ENCODE results near the gene GLT8D2. TPM values are rescaled to one million over a fixed set of nuclear protein-coding genes. Genes with fewer than 3 reads are reported as not detected.

The GLT8D2 gene
- total RNA-seq, 3 donors from 2014 or later (not counting 1 experiment from before 2014, with no cell fraction given): 0.19 to 0.48 (median 0.32) TPM

DNA sequence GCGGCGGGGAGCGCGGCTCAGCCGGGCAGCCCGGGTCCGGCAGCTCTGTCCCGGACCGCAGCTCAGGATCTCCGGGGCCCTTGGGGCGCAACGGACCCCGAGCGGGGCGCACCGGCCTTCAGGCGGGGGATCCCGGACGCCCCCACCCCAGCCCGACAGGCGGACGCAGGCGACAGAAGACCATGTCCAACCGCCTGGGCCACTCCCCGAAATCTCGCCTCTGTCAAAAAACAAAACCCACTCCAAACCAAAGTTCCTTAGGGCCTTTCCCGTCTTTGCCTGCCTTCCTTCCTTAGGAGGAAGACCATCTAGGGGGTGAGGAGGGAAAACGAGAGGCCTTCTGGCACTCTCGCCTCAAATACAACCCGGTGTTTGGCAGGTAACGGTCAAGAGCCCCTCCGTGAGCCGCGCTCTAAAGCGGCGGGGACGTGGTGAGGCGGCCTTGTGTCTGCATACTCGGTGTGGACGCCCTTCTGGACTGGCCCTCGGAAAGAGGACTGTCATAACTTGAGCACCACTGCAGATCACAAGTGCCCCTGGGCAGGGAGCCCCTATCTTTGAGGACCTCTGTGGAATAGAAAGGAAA is 14.9 kb upstream of the GLT8D2 start:
- no peak for ATAC-seq
- no peaks in the 10 kb centered on the region for H3K36me3 Mint-ChIP-seq
- H3K4me3 Mint-ChIP-seq: peak overlapping the region; percentile 92
- Histone ChIP-seq H3K4me1 (ENCODE audit: control insufficient read depth, insufficient read depth, low read length) (peaks cover 14% of the 10 kb centered on the region), H3K27me3 (ENCODE audit: control insufficient read depth, insufficient read depth, low read length) (no peaks in the 10 kb centered on the region), H3K9me3 (ENCODE audit: control insufficient read depth, insufficient read depth, low read length) (no peaks in the 10 kb centered on the region), H3K27ac (ENCODE audit: low read length) (peak overlapping the region; percentile 21), H3K36me3 (ENCODE audit: control insufficient read depth, insufficient read depth, low read length) (peaks cover 4% of the 10 kb centered on the region), H3K4me3 (ENCODE audit: low read length) (peak overlapping the region; percentile 87)
- TF ChIP-seq, protein P1, sequence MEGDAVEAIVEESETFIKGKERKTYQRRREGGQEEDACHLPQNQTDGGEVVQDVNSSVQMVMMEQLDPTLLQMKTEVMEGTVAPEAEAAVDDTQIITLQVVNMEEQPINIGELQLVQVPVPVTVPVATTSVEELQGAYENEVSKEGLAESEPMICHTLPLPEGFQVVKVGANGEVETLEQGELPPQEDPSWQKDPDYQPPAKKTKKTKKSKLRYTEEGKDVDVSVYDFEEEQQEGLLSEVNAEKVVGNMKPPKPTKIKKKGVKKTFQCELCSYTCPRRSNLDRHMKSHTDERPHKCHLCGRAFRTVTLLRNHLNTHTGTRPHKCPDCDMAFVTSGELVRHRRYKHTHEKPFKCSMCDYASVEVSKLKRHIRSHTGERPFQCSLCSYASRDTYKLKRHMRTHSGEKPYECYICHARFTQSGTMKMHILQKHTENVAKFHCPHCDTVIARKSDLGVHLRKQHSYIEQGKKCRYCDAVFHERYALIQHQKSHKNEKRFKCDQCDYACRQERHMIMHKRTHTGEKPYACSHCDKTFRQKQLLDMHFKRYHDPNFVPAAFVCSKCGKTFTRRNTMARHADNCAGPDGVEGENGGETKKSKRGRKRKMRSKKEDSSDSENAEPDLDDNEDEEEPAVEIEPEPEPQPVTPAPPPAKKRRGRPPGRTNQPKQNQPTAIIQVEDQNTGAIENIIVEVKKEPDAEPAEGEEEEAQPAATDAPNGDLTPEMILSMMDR (IDR thresholded peaks at IDR 0.05): no peak
- intact Hi-C loops (cut with micrococcal nuclease): loop anchor here (2.0 to 5.0 kb wide), 3 partner anchors 74 to 222 kb away; partner anchors contain the start of genes NFYB and TDG
- peaks cover 13 to 22% of the 10 kb centered on the region in 2 donors for H3K4me1 Mint-ChIP-seq
- peaks cover 5 to 6% of the 10 kb centered on the region in 2 donors for H3K27me3 Mint-ChIP-seq (ENCODE audit: low read depth in 2 of 2)
- H3K9me3 Mint-ChIP-seq: no peaks in the 10 kb centered on the region
- peak overlapping the region; percentile 82 to 93 for H3K27ac Mint-ChIP-seq
- 1% methylated on average over 41 of the region's 41 CpGs for WGBS (ENCODE audit: insufficient coverage)
- DNase-seq: peak in 1 of 2 donors; percentile 17

DNA sequence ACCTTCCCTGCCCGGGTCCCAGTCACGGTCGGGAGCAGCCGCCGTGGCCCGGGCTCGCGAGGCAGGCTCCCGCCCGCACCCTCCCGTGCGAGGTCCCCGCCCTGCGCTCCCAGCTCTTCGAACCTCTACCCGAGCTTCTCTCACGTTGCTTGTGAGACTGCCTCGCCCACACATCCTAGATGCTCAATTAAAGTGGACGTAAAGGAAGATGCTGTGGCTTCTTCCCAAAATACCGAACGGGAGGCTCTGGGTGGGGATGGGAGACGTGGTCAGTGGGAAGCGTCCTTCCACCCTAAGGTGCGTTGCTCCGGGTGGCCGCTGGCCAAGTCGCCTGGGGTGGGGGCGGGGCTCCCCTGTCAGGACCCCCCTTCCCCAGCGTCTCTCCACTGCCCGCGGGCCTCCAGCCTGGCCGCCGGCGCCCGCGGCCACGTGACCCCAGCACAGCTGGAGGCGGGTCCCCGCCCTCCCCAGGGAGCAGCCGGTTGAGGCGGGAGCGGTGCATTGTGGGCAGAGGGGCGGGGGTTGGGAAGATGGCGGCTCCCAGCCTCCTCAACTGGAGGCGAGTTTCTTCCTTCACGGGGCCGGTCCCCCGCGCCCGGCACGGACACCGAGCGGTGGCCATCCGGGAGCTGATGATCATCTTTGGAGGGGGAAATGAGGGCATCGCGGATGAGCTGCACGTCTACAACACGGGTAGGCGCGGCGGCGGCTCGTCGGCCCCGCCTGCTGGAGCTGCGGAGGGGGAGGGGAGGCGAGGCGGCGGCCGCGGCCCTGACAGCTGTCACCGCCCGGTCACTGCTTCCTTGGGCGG is 14.2 kb upstream of the GLT8D2 start, which contains the start of gene HCFC2:
HCFC2 (plus strand) TSS at position 501 of the 811 bp plus-strand sequence; CDS start at position 531, 30 bp downstream.
- Histone ChIP-seq H3K4me3 (ENCODE audit: low read length) (peak within 1 kb of the TSS; percentile 87), H3K27me3 (ENCODE audit: control insufficient read depth, insufficient read depth, low read length) (no peaks in the 10 kb centered on the region), H3K27ac (ENCODE audit: low read length) (peak within 1 kb of the TSS; percentile 66), H3K4me1 (ENCODE audit: control insufficient read depth, insufficient read depth, low read length) (peaks cover 14% of the 10 kb centered on the region), H3K9me3 (ENCODE audit: control insufficient read depth, insufficient read depth, low read length) (no peaks in the 10 kb centered on the region), H3K36me3 (ENCODE audit: control insufficient read depth, insufficient read depth, low read length) (peaks cover 4% of the 10 kb centered on the region)
- Mint-ChIP-seq H3K27me3 (ENCODE audit: low read depth in 2 of 2) (peaks cover 8 to 9% of the 10 kb centered on the region in 2 donors), H3K36me3 (no peaks in the 10 kb centered on the region), H3K4me1 (peaks cover 13 to 22% of the 10 kb centered on the region in 2 donors), H3K27ac (peak within 1 kb of the TSS; percentile 82 to 93), H3K4me3 (peak within 1 kb of the TSS; percentile 92), H3K9me3 (no peaks in the 10 kb centered on the region)
- DNase-seq (peak; percentile 86 to 91), ATAC-seq (peak; percentile 95 to 97 (median 97))
- TF ChIP-seq, protein P1 (IDR thresholded peaks at IDR 0.05): no peak
- intact Hi-C loops (cut with micrococcal nuclease): loop anchor here (2.0 to 5.0 kb wide), 3 partner anchors 75 to 223 kb away; partner anchors contain the start of genes NFYB and TDG
- under 1% methylated on average over 74 of the region's 74 CpGs for WGBS (ENCODE audit: insufficient coverage)

GRCh38 chr12:104063712-104064030 is 13.7 kb upstream of the GLT8D2 start:
- peaks cover 8 to 10% of the 10 kb centered on the region in 2 donors for H3K27me3 Mint-ChIP-seq (ENCODE audit: low read depth in 2 of 2)
- no peaks in the 10 kb centered on the region for H3K9me3 ChIP-seq (ENCODE audit: control insufficient read depth, insufficient read depth, low read length)
- H3K27me3 ChIP-seq (ENCODE audit: control insufficient read depth, insufficient read depth, low read length): no peaks in the 10 kb centered on the region
- H3K4me3 ChIP-seq (ENCODE audit: low read length): peak overlapping the region; percentile 87
- peaks cover 4% of the 10 kb centered on the region for H3K36me3 ChIP-seq (ENCODE audit: control insufficient read depth, insufficient read depth, low read length)
- intact Hi-C loops (cut with micrococcal nuclease): loop anchor here (2.0 to 5.0 kb wide), 3 partner anchors 75 to 224 kb away; partner anchors contain the start of genes NFYB and TDG
- TF ChIP-seq, protein P1 (IDR thresholded peaks at IDR 0.05): no peak
- peak overlapping the region; percentile 66 for H3K27ac ChIP-seq (ENCODE audit: low read length)
- no peak for DNase-seq
- H3K9me3 Mint-ChIP-seq: no peaks in the 10 kb centered on the region
- H3K36me3 Mint-ChIP-seq: no peaks in the 10 kb centered on the region
- ATAC-seq: peak; percentile 11 to 46 (median 28)
- H3K4me1 Mint-ChIP-seq: peaks cover 13 to 22% of the 10 kb centered on the region in 2 donors
- WGBS (ENCODE audit: insufficient coverage): 4% methylated on average over 7 of the region's 7 CpGs
- H3K4me1 ChIP-seq (ENCODE audit: control insufficient read depth, insufficient read depth, low read length): peaks cover 14% of the 10 kb centered on the region
- peak overlapping the region; percentile 82 to 93 for H3K27ac Mint-ChIP-seq
- peak overlapping the region; percentile 92 for H3K4me3 Mint-ChIP-seq
